CD4-positive, CD25-positive, alpha-beta regulatory T cell (primary cell): ENCODE data around the gene MAP3K5. TPM values are rescaled to one million over a fixed set of nuclear protein-coding genes. Genes with fewer than 3 reads are reported as not detected.

ENCODE experiments used
- ATAC-seq, 2 donors: fragments of 150-1000 bp; cut with Tn5 transposase; one replicate each; pipeline ENCODE4 v1.10.0; 2021; ENCODE audit warnings: low read depth in 2 of 2, moderate number of reproducible peaks in 2 of 2, moderate library complexity in 1 of 2
- DNase-seq, 3 donors: peaks; one replicate each; pipeline versions ENCODE4 v3.0.0 to v3.0.0-alpha.2; 2012 to 2022; ENCODE audit warnings: mixed read lengths in 1 of 3
- H3K27ac ChIP-seq: one replicate; pipeline ENCODE4 v1.7.0; 2013; ENCODE audit warnings: mild to moderate bottlenecking, low read length; ENCODE audit not compliant: insufficient read depth, poor library complexity, severe bottlenecking
- H3K27me3 ChIP-seq: one replicate; pipeline ENCODE4 v1.7.0; 2013; ENCODE audit warnings: low read length; ENCODE audit not compliant: control insufficient read depth, insufficient read depth
- H3K36me3 ChIP-seq: one replicate; pipeline ENCODE4 v1.7.0; 2013; ENCODE audit warnings: mild to moderate bottlenecking, low read length, moderate library complexity; ENCODE audit not compliant: control insufficient read depth, insufficient read depth
- H3K4me1 ChIP-seq: 2 replicates; pipeline ENCODE4 v1.7.0; 2013; ENCODE audit warnings: mild to moderate bottlenecking, low read length; ENCODE audit not compliant: insufficient read depth, control insufficient read depth, poor library complexity, severe bottlenecking
- H3K4me3 ChIP-seq: one replicate; pipeline ENCODE4 v1.7.0; 2013; ENCODE audit warnings: low read depth, mild to moderate bottlenecking, low read length, moderate library complexity
- H3K9me3 ChIP-seq, 2 experiments: 1 replicate in 1 of 2; 2 replicates in 1 of 2; pipeline ENCODE4 v1.7.0; 2013; ENCODE audit warnings: low read length in 2 of 2, mild to moderate bottlenecking in 1 of 2, moderate library complexity in 1 of 2; ENCODE audit not compliant: control insufficient read depth in 2 of 2
- H3K27ac Mint-ChIP-seq, 3 donors: one replicate each; pipeline ENCODE4 v1.8.0; 2020 to 2022; ENCODE audit warnings: mild to moderate bottlenecking in 3 of 3, mixed read lengths in 3 of 3, moderate library complexity in 2 of 3
- H3K27me3 Mint-ChIP-seq: one replicate; pipeline ENCODE4 v1.8.0; 2022; ENCODE audit warnings: mild to moderate bottlenecking, mixed read lengths
- H3K36me3 Mint-ChIP-seq: one replicate; pipeline ENCODE4 v1.8.0; 2020; ENCODE audit warnings: mixed read lengths
- H3K4me1 Mint-ChIP-seq, 4 donors: one replicate each; pipeline ENCODE4 v1.8.0; 2020 to 2022; ENCODE audit warnings: mixed read lengths in 4 of 4, mild to moderate bottlenecking in 1 of 4
- H3K4me3 Mint-ChIP-seq, 4 donors: one replicate each; pipeline ENCODE4 v1.8.0; 2020 to 2022; ENCODE audit warnings: mild to moderate bottlenecking in 4 of 4, mixed read lengths in 4 of 4, moderate library complexity in 3 of 4
- H3K9me3 Mint-ChIP-seq, 7 donors: one replicate each; pipeline ENCODE4 v1.8.0; 2020 to 2022; ENCODE audit warnings: mixed read lengths in 7 of 7, mild to moderate bottlenecking in 3 of 7, moderate library complexity in 2 of 7
- polyA plus RNA-seq, 4 donors: library from polyadenylated mRNA; unstranded; fragments of 300-500 nt; fragmentation: Illumina TruSeq; gene quantifications; one replicate each; pipeline ENCODE4 v1.2.3, GENCODE V29; 2021
- total RNA-seq: library from RNA; stranded (reverse); gene quantifications from one replicate; pipeline ENCODE4 v1.2.3, GENCODE V29; 2022

The MAP3K5 gene
- total and polyA plus RNA-seq, 5 donors from 2014 or later = 14.4 to 44.0 (median 20.5) TPM

GRCh38 chr6:136618086-136618485 is 174.2 kb downstream of the MAP3K5 start:
- Mint-ChIP-seq H3K27me3 (no peaks in the 10 kb centered on the region), H3K9me3 (no peaks in the 10 kb centered on the region), H3K4me1 (peaks cover 0 to 9% (median 2%) of the 10 kb centered on the region in 4 donors), H3K27ac (no peak overlapping the region), H3K36me3 (peaks cover 57% of the 10 kb centered on the region), H3K4me3 (no peak overlapping the region)
- Histone ChIP-seq H3K27ac (no peak overlapping the region), H3K36me3 (peaks cover 62% of the 10 kb centered on the region), H3K27me3 (no peaks in the 10 kb centered on the region), H3K4me3 (no peak overlapping the region), H3K4me1 (no peaks in the 10 kb centered on the region), H3K9me3 (no peaks in the 10 kb centered on the region)
- DNase-seq (no peak), ATAC-seq (no peak)

- Histone ChIP-seq H3K4me1 (no peaks in the 10 kb centered on the region), H3K27ac (no peak overlapping the region), H3K9me3 (no peaks in the 10 kb centered on the region), H3K36me3 (peaks cover 65% of the 10 kb centered on the region), H3K27me3 (no peaks in the 10 kb centered on the region), H3K4me3 (no peak overlapping the region)
- Mint-ChIP-seq H3K27me3 (no peaks in the 10 kb centered on the region), H3K27ac (no peak overlapping the region), H3K9me3 (no peaks in the 10 kb centered on the region), H3K36me3 (peaks cover 57% of the 10 kb centered on the region), H3K4me3 (no peak overlapping the region), H3K4me1 (peaks cover 0 to 9% (median 4%) of the 10 kb centered on the region in 4 donors)
- ATAC-seq (no peak), DNase-seq (no peak)
Observed at GRCh38 chr6:136616527-136616926, 175.8 kb downstream of the MAP3K5 start.

DNA sequence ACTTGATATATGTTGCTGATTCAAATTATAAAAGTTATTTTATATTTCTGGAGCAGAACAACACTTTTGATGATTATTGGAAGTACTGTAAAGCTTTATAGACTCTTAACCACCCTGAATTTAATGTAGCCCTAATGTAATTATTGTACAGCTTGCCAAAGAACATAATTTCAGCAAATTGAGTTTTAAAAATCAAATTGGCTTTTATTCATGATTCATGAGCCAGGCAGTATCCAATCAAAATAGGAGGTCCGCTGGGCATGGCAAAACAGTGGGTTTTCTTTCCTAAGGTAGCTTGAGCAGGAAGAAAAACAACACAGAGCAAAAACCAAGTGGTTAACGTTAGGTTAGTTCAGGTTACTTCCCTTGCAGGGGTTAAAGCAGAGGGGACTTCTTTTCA is 177.3 kb downstream of the MAP3K5 start:
- no peak overlapping the region for H3K4me3 Mint-ChIP-seq
- H3K27me3 ChIP-seq = no peaks in the 10 kb centered on the region
- no peak overlapping the region for H3K27ac ChIP-seq
- no peak overlapping the region for H3K27ac Mint-ChIP-seq
- peaks cover 62% of the 10 kb centered on the region for H3K36me3 Mint-ChIP-seq
- H3K9me3 ChIP-seq = no peaks in the 10 kb centered on the region
- no peaks in the 10 kb centered on the region for H3K27me3 Mint-ChIP-seq
- DNase-seq = no peak
- H3K4me1 ChIP-seq = no peaks in the 10 kb centered on the region
- H3K9me3 Mint-ChIP-seq = no peaks in the 10 kb centered on the region
- no peak overlapping the region for H3K4me3 ChIP-seq
- ATAC-seq = no peak
- H3K36me3 ChIP-seq = peaks cover 63% of the 10 kb centered on the region
- peaks cover 0 to 15% (median 8%) of the 10 kb centered on the region in 4 donors for H3K4me1 Mint-ChIP-seq

- Mint-ChIP-seq H3K27ac (no peak overlapping the region), H3K4me3 (no peak overlapping the region), H3K4me1 (peaks cover 0 to 17% (median 8%) of the 10 kb centered on the region in 4 donors), H3K27me3 (no peaks in the 10 kb centered on the region), H3K9me3 (no peaks in the 10 kb centered on the region), H3K36me3 (peaks cover 60% of the 10 kb centered on the region)
- H3K4me3 ChIP-seq = no peak overlapping the region
- no peak overlapping the region for H3K27ac ChIP-seq
- no peak for DNase-seq
- H3K27me3 ChIP-seq = no peaks in the 10 kb centered on the region
- no peaks in the 10 kb centered on the region for H3K4me1 ChIP-seq
- ATAC-seq = no peak
- H3K36me3 ChIP-seq = peaks cover 61% of the 10 kb centered on the region
- H3K9me3 ChIP-seq = no peaks in the 10 kb centered on the region
Observed at GRCh38 chr6:136614350-136614749, 177.9 kb downstream of the MAP3K5 start.

- Mint-ChIP-seq H3K9me3 (no peaks in the 10 kb centered on the region), H3K36me3 (peaks cover 58% of the 10 kb centered on the region), H3K4me3 (no peak overlapping the region), H3K4me1 (peaks cover 3 to 17% (median 10%) of the 10 kb centered on the region in 4 donors), H3K27ac (no peak overlapping the region), H3K27me3 (no peaks in the 10 kb centered on the region)
- no peak overlapping the region for H3K27ac ChIP-seq
- peaks cover 57% of the 10 kb centered on the region for H3K36me3 ChIP-seq
- H3K4me1 ChIP-seq = no peaks in the 10 kb centered on the region
- no peak overlapping the region for H3K4me3 ChIP-seq
- no peaks in the 10 kb centered on the region for H3K9me3 ChIP-seq
- H3K27me3 ChIP-seq = no peaks in the 10 kb centered on the region
- ATAC-seq (no peak), DNase-seq (no peak)
Observed at GRCh38 chr6:136613477-136613876, 178.8 kb downstream of the MAP3K5 start.

- Mint-ChIP-seq H3K4me3 (no peak overlapping the region), H3K4me1 (peaks cover 9 to 20% (median 15%) of the 10 kb centered on the region in 4 donors), H3K9me3 (no peaks in the 10 kb centered on the region), H3K27ac (no peak overlapping the region), H3K27me3 (no peaks in the 10 kb centered on the region), H3K36me3 (peaks cover 61% of the 10 kb centered on the region)
- Histone ChIP-seq H3K9me3 (no peaks in the 10 kb centered on the region), H3K4me1 (no peaks in the 10 kb centered on the region), H3K36me3 (peaks cover 59% of the 10 kb centered on the region), H3K27me3 (no peaks in the 10 kb centered on the region), H3K4me3 (no peak overlapping the region), H3K27ac (no peak overlapping the region)
- DNase-seq = no peak
- ATAC-seq = no peak
Observed at GRCh38 chr6:136612666-136613389, 179.4 kb downstream of the MAP3K5 start.

DNA sequence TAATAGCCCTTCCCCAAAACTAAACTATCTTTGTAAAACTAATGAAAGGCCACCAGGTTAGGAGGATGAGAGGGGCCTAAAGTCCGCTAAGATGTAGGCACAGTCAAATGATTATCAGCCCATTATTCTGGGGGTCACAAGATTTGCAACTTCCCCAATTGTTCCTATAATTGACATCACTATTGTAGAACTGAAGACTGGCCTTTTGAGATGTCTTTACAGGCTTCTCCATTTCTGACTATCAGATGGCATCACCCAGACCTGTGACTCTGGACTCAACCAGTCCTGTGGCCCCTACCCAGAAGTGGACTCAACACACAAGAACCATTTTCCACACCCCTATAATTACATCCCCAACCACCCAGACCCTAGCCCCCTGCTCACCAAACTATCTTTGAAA is 180.5 kb downstream of the MAP3K5 start:
- no peaks in the 10 kb centered on the region for H3K4me1 ChIP-seq
- H3K27ac Mint-ChIP-seq = no peak overlapping the region
- ATAC-seq = no peak
- no peaks in the 10 kb centered on the region for H3K9me3 Mint-ChIP-seq
- peaks cover 65% of the 10 kb centered on the region for H3K36me3 ChIP-seq
- H3K27me3 ChIP-seq = no peaks in the 10 kb centered on the region
- peaks cover 9 to 19% (median 14%) of the 10 kb centered on the region in 4 donors for H3K4me1 Mint-ChIP-seq
- H3K4me3 ChIP-seq = no peak overlapping the region
- DNase-seq = no peak
- no peak overlapping the region for H3K27ac ChIP-seq
- peaks cover 61% of the 10 kb centered on the region for H3K36me3 Mint-ChIP-seq
- H3K4me3 Mint-ChIP-seq = no peak overlapping the region
- no peaks in the 10 kb centered on the region for H3K27me3 Mint-ChIP-seq
- H3K9me3 ChIP-seq = no peaks in the 10 kb centered on the region

DNA sequence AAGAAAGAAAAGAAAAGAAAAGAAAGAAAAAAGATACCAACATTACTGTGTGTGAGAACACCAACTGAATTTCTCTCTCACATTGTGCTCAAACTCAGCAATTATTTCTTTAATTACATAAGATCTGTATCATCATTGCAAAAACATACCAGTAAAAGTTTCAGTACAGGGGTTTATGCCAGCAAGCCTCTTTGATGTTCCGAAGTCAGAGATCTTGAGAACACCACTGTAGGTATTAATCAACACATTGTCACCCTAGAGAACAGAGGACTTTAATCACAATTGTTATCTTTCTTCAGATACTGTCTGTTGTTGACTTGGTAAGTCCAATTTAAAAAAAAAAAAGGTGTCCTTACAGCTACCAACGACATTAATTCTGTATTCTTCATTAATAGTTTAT is 181.1 kb downstream of the MAP3K5 start:
- Histone ChIP-seq H3K4me1 (no peaks in the 10 kb centered on the region), H3K36me3 (peaks cover 68% of the 10 kb centered on the region), H3K27me3 (no peaks in the 10 kb centered on the region), H3K27ac (no peak overlapping the region), H3K9me3 (no peaks in the 10 kb centered on the region), H3K4me3 (no peak overlapping the region)
- peaks cover 9 to 19% (median 14%) of the 10 kb centered on the region in 4 donors for H3K4me1 Mint-ChIP-seq
- DNase-seq (no peak), ATAC-seq (no peak)
- H3K27ac Mint-ChIP-seq = no peak overlapping the region
- H3K9me3 Mint-ChIP-seq = no peaks in the 10 kb centered on the region
- H3K4me3 Mint-ChIP-seq = no peak overlapping the region
- H3K27me3 Mint-ChIP-seq = no peaks in the 10 kb centered on the region
- H3K36me3 Mint-ChIP-seq = peaks cover 59% of the 10 kb centered on the region
